Measurements from ENCODE around the gene COPZ1. TPM values are rescaled to one million over a fixed set of nuclear protein-coding genes. Genes with fewer than 3 reads are reported as not detected.

The COPZ1 gene
- total and polyA plus RNA-seq, 9 of the 15 experiments (the other 6 are each of a cell fraction or from before 2014, with no cell fraction given) = 137 to 487 (median 233) TPM

- TF ChIP-seq THRB (CRISPR knock-in tag; conservative IDR thresholded peaks at IDR 0.05) (peak; percentile 35; the same call in 1 of the 2 replicates), RBM17 (IDR thresholded peaks at IDR 0.05; ENCODE audit: borderline replicate concordance, low read depth, low read length) (no peak), PCBP1 (IDR thresholded peaks at IDR 0.05; ENCODE audit: low read depth, low read length, poor library complexity, severe bottlenecking) (no peak), LARP7 (IDR thresholded peaks at IDR 0.05) (peak; percentile 25; the same call in 1 of the 2 replicates), HMGXB4 (CRISPR knock-in tag; IDR thresholded peaks at IDR 0.05) (peak; percentile 93), KDM2B (CRISPR knock-in tag; IDR thresholded peaks at IDR 0.05) (0 out of 2 replicates have a peak, but pooled peaks have one; percentile 61), TARDBP (IDR thresholded peaks at IDR 0.05) (0 out of 2 replicates have a peak, but pooled peaks have one; percentile 80), ZNF766 (CRISPR knock-in tag; conservative IDR thresholded peaks at IDR 0.05) (0 out of 2 replicates have a peak, but pooled peaks have one; percentile 19), MLLT1 (IDR thresholded peaks at IDR 0.05) (peak; percentile 95 to 96), GATAD2A (IDR thresholded peaks at IDR 0.05) (no peak), LEF1 (IDR thresholded peaks at IDR 0.05) (peak; percentile 74; the same call in 1 of the 2 replicates), NR2F6 (CRISPR knock-in tag; IDR thresholded peaks at IDR 0.05) (no peak)
These were observed 44.3 kb upstream of the COPZ1 start, which contains the start of gene HNRNPA1 (continued) for GRCh38 chr12:54280468-54281260.
